GM18861 (cell line): Measurements from ENCODE around the gene NKTR.
A peak's percentile ranks its signal among the peaks of the same experiment; 100 is the strongest.

Experiments
- ATAC-seq: cut with Tn5 transposase; IDR thresholded peaks from one replicate; pipeline ENCODE4 v1.9.1; 2021; ENCODE audit not compliant: unreplicated experiment

Gene NKTR

DNA sequence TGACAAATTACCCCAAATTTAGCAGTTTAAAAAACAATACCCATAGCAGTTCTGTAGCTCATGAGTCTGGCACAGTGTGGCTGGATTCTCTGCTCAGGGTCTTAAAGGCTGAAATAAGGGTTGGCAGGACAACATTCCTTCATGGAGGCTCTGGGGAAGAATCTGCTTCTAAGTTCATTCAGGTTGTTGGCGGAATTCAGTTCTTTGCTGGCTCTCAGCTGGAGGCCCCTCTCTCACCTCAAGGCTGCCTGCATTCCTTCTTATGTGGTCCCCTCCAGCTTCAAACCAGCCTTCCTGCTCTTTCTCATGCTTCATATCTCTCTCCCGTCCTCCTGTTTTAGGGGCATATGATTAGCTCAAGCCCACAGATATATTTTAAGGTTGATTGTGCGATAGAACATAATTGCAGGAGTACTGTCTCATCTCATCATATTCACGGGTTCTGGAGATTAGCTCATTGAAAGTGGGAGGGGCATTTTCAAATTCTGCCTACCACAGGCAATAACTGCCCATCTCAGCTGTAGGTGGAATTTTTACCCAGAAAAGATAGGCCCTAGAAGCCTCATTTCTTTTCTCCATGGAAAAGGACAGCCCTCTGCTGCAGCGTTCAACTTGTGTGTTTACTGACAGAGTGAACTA is 47.5 kb downstream of the NKTR start:
- ATAC-seq: no peak

DNA sequence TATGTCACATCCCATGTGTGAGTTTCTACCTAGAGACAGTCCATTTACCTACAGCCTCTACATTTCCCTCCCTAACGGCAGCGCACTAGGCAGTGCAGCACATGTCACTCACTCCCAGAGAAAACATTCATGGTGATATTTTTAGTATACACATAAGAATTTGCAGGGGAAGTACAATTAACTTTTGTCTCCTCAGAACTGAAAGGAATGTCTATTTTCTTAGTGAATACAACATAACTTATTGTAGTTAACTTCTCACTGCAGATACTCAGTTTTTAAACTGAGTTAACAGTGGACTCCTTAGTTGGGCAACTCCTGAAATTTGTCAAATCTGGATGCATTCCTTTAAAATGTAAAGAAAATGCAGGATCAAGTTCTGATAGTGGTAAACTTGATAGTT is 48.5 kb downstream of the NKTR start:
- no peak for ATAC-seq

GRCh38 chr3:42649783-42650182 is 49.3 kb downstream of the NKTR start:
- ATAC-seq: no peak

DNA sequence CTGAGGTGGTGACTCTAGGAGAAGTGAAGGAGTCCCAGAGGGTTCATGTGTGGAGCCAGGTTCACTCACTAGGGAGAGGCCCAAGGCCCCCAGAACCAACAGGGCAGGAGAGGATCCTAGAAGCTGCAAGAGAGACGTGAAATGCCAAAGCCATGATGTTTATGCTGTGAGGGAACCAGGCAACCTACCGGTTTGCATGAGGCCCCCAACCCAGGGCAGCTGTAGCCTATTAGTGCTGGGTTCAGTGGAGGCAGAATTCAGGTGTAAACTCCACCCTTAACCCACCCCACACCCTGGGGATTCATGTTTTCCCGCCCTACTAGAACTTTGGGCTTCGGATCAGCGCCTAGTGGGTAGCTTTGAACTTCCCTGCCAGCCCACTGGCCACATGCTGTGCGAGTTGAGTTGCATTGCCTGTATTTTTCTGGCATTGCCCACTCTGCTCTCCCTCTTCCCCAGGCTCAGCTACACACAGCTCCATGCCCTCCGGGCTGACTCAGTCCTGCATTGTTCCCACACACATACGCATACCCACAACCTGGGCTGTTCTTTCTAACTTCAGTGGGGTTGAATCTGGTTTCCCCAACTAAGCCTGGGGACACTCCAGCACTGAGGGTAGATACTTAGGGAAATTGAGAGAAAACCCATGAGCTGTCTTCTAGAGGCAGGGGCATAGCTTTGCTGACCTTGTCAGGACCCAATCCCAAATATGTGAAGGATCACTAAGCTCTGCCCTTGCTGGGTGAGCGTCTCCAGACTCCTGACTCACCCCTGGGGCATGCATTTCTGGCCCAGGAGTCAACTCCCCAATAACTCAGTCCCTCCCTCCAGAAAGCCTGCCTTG is 51.0 kb downstream of the NKTR start:
- ATAC-seq: no peak

GRCh38 chr3:42652251-42652610 is 51.7 kb downstream of the NKTR start:
- ATAC-seq: peak; percentile 25

DNA sequence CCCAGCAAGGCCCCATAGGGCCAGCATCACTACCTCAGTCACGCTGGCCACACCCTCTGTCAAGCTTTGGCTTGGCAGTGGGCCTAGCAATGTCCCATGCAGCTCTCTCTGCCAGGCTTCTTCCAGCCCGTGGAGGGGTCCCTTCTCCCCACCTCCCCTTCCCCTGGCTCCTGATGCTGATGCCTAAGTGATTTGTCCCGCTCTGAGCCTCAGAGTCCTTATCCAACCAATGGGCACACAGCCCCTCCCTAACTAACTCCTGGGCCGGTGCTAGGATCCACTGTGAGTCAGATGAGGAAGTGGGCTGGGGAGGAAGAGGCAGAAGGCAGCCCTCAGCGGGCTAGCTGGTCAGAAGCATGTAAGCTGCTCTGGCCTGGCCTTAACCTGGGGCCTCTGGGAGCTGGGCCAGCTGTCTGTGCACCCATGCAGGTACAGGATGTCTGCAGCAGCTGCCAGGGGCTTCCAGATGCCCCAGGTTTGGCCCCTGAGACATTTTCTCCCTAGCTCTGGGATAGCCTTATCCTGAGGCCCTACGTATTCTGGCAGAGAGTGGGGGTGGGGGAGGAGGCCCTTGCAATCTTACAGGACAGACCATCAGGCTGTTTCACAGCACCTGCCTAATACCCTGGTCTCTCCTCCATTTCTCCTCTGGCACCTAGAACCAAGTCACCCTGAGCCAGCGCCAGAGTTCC is 52.3 kb downstream of the NKTR start:
- peak; percentile 72 for ATAC-seq

DNA sequence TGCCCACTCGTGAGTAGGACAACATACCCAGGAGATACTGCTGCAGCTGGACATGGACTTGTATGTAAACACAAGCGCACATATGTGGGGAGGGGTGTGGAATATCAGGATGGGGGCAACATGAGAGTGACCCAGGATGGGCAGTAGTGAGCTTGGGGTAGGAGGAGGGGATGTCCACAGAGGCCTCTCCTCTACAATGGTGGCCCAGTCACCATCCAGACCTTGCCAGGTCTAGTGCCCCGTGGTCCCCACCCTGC is 52.7 kb downstream of the NKTR start:
- ATAC-seq: no peak

GRCh38 chr3:42653560-42654330 is 53.3 kb downstream of the NKTR start, which contains the start of gene ZBTB47:
ZBTB47 (plus strand) TSS chr3:42653697; CDS start chr3:42658356, 4,659 bp downstream.
- ATAC-seq: no peak

DNA sequence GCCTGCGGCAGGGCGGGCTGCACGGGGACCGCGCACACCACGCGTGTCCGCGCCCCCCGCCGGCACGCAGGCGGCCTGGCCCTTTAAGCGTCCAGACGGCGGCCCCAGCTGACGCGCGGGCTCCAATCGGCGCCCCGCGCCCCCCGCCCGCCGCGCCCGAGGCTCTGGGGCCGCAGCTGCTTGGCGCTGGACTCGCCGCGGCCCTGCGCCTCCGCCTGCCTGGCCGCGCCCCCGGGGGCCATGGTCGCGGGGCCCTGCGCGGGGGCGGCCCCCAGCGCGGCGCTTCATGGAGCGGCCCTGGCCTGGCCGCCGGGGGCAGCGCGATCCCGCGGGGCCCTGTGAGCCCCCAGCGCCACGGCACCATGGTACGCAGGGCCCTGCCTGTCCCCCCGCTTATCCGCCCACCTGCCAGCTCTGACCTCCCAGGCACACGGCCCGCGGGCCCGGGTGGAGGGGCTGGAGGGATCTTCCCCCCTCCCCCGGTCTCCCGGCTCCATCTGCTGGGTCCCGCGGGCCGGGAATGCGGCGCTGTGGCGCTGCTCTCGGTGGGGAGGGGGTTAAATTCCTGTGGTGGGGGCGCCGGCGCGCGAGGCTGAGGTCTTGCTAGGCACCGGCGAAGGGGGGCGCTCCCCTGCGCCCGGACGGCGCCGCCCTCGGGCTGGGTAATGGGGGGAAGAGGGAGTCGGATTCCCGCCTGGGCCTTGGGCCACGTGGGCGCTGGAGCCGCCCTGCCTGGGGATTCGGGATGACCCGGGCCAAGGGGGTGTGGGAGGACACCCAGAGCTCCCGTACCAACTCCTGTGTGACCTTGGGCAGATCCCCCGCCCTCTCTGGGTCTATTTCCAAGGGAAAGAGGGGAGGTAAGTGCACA is 54.1 kb downstream of the NKTR start:
- ATAC-seq: no peak

DNA sequence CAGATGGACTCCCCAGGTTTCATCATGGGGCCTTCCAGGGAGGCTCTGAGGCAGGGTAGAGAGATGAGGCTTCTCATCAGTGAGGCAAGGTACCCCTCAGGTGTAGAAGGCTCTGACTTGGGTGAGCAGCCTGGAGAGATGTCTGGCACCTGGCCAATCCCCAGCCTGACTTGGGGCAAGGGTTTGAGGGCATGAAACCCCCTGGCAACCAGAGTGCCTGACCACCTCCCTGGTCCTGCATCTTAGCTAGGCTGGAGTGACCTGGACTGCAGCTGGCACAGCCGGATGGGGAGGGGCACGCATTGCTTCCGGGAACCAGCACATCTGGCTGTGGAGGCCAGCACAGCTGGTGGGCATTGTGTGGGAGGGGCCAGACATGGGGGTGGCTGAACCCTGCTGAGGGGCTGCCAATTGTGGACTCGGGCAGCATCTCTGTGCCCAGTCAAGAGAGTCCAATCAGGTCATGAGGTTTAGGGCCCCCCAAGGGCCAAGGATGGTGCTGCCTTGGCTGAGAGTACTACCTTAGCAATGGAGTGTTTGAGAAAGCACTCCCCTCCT is 54.9 kb downstream of the NKTR start:
- no peak for ATAC-seq

- no peak for ATAC-seq
These were observed 55.6 kb downstream of the NKTR start for GRCh38 chr3:42655980-42656679.

DNA sequence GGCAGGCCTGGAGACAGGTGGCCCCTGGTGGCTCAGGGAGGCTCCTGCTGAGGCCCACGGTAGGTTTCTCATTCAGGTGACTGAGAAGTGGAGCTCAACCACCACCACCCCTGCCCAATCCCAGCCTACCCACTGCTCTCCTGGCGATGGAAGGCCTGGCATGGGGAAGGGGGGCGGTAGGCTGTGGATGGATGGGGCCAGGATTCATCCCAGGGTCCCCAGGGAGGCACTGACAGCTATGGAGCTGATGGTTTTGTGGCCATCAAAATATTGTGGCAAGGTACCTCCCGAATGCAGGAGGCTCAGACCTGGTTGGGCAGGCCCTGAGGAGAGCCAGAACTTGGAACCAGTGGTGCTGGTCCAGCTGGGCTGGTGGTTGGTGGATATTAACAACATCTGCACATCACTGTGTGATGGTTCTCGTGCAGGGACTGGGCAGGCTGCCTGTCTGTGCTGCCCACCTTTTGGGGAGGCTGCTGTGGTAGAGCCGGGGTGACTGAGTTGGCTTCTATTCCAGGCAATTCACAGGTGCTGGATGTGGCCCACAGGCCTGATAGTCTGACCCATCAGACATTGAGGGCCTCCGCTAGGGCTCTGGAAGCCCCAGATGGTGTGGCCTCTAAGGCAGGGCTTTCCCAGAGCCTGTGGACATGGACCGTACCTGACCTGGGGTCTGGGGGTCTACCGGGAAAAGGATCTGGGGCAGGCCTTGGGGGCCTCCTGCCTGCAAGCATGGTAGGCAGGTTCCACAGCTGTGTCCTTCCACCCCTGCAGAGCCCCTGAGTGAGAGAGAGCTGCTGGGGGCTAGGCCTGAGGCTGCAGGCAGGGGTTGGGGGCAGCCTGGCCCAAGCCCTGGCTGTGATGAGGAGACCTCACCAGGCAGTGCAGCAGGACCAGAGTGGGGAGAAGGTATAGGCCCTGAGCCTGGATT is 56.5 kb downstream of the NKTR start:
- ATAC-seq: no peak

DNA sequence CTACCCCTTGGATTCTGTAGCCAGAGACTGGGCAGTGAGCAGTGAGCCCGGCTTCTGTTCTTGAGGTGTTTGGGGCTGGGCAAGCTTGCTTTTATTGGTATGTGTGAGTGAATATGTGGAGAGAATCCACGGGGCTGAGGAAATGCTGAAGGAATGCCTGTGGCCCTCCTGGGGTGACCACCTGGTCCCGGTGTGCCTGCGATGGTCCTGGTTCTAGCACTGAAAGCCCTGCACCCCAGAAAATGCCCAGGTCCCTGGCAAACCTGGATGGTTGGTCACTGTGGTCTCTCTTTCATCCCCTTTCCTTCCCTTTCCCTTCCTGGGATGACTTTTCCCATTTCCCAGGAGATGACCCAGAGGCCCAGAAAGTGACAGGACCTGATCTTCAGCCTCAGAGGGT is 57.2 kb downstream of the NKTR start:
- ATAC-seq: no peak

- ATAC-seq: no peak
These were observed 57.7 kb downstream of the NKTR start for GRCh38 chr3:42658091-42658770.

DNA sequence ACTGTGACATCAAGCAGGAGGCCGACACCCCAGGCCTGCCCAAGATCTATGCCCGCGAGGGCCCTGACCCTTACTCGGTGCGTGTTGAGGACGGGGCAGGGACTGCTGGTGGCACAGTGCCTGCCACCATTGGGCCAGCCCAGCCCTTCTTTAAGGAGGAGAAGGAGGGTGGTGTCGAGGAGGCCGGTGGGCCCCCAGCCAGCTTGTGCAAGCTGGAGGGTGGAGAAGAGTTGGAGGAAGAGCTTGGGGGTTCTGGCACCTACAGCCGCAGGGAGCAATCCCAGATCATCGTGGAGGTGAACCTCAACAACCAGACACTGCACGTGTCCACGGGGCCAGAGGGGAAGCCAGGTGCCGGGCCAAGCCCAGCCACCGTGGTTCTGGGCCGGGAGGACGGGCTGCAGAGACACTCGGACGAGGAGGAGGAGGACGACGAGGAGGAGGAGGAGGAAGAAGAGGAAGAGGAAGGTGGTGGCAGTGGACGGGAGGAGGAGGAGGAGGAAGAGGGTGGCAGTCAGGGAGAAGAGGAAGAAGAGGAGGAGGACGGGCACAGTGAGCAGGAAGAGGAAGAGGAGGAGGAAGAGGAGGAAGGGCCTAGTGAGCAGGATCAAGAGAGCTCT is 58.4 kb downstream of the NKTR start:
- no peak for ATAC-seq

DNA sequence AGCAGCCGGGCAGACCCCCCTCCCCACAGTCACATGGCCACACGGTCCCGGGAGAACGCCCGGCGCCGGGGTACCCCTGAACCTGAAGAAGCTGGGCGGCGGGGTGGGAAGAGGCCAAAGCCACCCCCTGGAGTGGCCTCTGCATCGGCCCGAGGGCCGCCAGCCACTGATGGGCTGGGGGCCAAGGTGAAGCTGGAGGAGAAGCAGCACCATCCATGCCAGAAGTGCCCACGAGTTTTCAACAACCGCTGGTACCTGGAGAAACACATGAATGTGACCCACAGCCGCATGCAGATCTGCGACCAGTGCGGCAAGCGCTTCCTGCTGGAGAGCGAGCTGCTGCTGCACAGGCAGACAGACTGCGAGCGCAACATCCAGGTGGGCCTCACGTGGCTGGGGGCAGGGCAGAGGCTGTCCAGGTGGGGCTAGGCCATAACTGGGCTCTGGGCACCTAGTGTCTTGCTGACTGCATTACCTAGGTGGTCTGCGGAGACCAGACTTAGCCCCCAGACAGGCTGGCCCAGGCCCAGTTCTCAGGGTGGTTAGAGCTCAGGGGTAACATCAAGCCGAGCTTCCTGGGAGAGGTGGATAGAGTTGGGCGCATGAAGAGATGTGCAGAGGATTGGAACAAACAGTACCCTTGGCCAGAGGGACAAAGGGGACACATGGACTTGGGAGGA is 59.1 kb downstream of the NKTR start:
- no peak for ATAC-seq

DNA sequence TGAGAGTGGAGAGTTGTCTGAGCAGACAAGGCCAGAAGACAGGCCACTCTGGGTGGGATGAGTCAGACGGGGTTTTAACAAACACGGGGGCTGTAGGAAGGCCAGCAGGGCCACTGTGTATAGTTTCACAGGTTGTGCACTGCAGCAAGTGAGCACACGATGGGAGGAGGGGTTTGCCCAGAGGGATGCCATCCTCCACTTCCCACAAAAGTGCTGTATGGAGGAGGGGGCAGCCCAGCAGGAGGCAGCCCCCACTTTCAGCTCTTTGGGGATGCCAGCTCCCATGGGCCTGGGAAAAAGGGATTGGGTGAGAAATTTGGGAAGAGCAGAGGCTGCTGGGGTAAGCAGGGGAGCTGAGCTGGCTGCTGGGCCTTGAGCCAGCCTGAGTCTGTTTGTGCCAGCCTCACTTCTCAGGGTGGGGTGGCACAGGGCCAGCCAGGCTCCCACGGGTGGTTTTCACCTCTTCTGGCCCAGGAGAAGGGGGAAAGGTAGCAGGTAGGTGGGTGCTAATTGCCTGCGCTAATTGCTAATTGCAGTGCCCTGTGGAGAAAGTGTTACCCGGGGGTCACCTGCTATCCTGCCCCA is 59.7 kb downstream of the NKTR start:
- no peak for ATAC-seq
